CD4-positive, alpha-beta T cell treated with Interleukin-17A for 4 hours (primary cell): Measurements from ENCODE around the gene CD99.
A peak's percentile ranks its signal among the peaks of the same experiment; 100 is the strongest.
"Not testable (repeated sequence)": the region's sequence is repeated elsewhere in the genome, so short reads cannot be mapped to it uniquely, and the experiment has no call there.

Experiments used
- DNase-seq: peaks from one replicate; pipeline ENCODE4 v3.0.0-alpha.2; 2020; ENCODE audit warnings: mixed read lengths

The CD99 gene, protein sequence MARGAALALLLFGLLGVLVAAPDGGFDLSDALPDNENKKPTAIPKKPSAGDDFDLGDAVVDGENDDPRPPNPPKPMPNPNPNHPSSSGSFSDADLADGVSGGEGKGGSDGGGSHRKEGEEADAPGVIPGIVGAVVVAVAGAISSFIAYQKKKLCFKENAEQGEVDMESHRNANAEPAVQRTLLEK

DNA sequence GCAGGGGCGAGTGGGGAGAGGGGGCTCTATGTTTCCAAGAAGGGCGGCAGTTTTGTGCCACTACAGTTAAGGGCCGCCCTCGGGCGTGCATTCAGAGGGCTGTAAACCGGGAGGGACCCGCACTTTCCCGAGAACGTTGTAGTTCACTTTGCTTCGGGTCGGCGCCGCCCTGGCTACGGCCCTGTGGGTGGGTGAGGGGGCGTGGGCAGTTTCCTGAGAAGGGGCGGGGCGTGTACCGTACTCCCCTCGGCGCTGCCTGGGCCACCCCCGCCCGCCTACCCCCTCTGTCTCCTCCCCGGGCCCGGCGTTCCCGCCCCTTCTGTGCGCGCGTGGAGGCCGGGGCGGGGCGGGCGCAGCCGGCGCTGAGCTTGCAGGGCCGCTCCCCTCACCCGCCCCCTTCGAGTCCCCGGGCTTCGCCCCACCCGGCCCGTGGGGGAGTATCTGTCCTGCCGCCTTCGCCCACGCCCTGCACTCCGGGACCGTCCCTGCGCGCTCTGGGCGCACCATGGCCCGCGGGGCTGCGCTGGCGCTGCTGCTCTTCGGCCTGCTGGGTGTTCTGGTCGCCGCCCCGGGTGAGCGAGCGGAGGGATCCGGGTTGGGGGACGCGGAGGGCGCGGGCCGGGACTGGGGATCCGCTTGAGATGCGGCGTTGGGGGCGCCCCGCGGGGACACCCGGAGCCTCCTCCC, at the start of gene CD99:
Gene CD99, plus strand, starts transcription at position 440 of the 687 bp plus-strand sequence. Its CDS starts 66 bp downstream, at position 506.
- peak; percentile 92 for DNase-seq

DNA sequence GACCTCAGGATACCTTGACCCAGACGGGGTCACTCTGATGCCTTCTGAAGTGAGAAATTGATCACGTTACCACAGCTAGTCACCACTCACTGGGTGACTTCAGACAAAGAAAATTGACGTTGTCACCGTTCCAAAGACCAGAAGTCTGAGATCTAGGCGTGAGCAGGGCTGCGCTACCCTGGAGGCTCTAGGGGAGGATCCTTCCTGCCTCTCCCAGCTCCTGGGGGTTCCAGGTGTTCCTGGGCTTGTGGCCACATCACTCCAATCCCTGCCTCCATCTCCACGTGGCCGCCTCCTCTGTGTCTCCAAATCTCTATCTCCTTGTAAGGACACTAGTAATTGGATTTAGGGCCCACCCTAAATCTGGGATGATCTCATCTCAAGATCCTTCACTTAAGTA, 48.9 kb upstream of the CD99 start:
- DNase-seq = no peak

DNA sequence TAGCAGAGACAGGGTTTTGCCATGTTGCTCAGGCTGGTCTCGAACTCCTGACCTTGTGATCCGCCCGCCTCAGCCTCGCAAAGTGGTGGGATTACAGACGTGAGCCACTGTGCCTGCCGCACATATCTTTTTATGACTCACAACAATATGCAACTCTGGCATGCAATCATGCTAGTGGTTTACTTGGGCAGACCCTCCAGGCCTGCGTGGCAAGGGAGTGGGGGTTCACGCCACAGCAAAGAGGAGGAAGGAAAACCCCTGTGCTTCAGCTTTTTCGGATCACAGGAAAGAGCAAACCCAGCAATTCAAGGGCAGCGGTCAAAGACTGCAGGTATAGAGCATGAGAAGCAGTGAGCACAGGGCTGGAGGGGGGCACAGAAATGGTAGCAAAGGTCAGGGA, 48.3 kb upstream of the CD99 start:
- no peak for DNase-seq

- no peak for DNase-seq
Observed at GRCh38 chrX:2643880-2644279, 47.2 kb upstream of the CD99 start.

GRCh38 chrX:2645563-2645962, 45.5 kb upstream of the CD99 start:
- DNase-seq = no peak

DNA sequence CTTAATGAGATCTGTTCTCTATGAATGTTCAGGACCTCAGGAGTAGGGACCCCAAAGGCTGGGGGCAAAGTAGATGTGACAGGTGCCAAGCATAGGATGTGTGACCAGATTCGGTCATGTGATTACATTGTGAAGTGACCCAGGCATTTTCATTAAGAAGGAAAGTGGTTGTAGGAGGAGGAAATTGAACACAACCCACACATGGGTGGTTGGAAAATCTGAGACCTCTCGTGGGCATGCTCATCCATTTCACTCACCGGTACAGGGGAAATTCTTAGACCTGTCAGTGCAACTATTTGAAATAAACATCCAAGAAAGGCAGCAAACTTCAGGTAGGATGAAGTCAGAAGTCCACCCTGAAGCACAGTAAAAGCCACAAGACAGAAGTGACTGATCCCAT, 43.5 kb upstream of the CD99 start:
- no peak for DNase-seq

DNA sequence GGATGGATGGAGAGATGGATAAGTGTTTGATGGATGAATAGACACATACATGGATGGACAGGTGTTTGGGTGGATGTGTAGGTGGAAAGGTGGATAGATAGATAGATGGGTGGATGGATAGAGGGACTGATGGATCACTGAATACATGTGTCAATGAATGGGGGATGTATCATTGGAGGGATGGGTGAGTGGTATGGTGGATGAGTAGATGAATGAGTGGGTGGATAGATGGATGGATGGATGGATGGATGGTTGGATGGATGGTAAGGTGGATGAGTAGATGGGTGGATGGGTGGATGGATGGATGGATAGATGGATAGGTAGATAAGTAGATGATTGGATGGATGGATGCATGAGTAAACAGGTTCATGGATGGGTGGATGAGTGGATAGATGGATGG, 41.1 kb upstream of the CD99 start:
- no peak for DNase-seq

DNA sequence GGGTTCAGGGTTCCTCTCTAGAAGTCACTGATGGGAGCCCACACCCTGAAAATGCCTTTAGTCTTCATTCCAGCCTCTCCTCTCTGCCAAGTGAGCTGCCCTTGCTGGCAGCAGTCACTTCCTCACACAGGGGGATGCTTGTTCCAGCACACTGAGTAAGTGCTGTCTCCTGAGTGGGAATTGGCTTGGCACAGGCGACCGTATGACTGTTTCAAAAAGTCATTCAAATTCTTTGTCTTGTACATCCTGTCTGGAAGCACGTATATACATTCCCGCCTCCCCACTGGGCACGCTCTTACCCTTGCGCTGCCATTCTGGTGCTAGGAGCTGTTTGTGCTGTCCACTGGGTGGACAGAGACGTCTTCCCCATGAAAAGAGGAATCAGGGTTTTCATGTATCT, 40.2 kb upstream of the CD99 start:
- no peak for DNase-seq

DNA sequence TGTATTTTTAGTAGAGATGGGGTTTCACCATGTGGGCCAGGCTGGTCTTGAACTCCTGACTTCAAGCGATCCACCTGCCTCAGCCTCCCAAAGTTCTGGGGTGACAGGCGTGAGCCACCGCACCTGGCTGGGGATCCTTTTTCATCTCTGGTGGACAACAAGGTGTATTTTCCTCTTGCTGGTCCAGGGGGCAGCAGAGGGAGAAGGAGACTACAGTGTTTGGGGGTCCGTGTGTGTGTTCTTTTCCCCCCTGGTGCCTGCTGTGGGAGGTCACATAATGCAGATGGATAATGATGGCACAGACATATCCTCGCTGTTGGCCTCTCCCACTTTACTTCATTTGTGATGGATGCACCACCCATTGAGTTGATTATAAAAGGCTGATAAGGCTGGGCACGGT, 39.0 kb upstream of the CD99 start:
- DNase-seq = no peak

GRCh38 chrX:2654436-2655340, 36.4 kb upstream of the CD99 start:
- DNase-seq = no peak

- no peak for DNase-seq
Observed at GRCh38 chrX:2656257-2656836, 34.7 kb upstream of the CD99 start.

GRCh38 chrX:2657532-2658113, 33.5 kb upstream of the CD99 start:
- DNase-seq = no peak

- DNase-seq = no peak
Observed at GRCh38 chrX:2658585-2659292, 32.4 kb upstream of the CD99 start.

GRCh38 chrX:2662586-2662985, 28.5 kb upstream of the CD99 start:
- no peak for DNase-seq

DNA sequence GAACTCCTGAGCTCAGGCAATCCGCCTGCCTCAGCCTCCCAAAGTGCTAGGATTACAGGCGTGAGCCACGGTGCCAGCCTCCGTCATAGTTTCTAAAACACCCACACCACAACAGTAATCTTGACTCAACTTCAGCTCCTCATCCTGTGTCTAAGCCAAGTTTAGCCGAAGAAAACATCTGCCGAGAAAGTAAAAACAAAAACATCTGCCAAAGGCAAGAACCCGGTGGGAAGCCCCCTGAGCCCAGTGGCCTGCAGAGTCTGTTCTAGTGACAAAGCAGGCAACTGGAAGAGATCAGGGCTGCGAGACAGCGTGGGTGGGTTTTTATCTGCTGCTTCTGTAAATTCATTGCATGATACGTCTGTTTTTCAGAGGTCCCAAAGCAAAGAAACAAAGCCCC, 26.6 kb upstream of the CD99 start:
- DNase-seq = no peak

- DNase-seq = no peak
Observed at GRCh38 chrX:2665387-2666304, 25.4 kb upstream of the CD99 start.

- no peak for DNase-seq
Observed at GRCh38 chrX:2666491-2666890, 24.6 kb upstream of the CD99 start.

DNA sequence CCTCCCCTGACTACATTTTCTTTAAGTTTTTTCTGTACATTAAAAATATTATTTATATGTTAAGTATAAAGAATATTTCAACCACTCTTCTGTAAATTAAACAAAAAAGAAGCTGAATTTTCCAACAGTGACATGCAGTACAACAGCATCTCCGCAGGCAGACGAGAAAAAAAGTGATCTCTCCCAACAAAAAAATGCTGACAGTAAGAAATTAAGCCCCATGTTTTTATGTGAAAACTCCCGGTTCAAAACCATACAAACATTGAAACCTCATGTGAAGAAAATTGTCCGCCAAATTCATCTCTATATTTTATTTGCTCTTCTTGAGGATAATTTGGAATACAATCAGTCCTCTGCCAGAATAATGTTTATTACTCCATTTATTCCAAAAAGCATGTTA, 20.1 kb upstream of the CD99 start:
- DNase-seq = no peak

- DNase-seq = no peak
Observed at GRCh38 chrX:2672084-2672483, 19.0 kb upstream of the CD99 start.

- DNase-seq = no peak
Observed at GRCh38 chrX:2673611-2674010, 17.5 kb upstream of the CD99 start.

- not testable (repeated sequence) for DNase-seq
Observed at GRCh38 chrX:2675657-2676200, 15.4 kb upstream of the CD99 start.
